GM12891 (cell line): Measurements from ENCODE around the gene RPS4Y1.

ENCODE experiments used
- PAX5 ChIP-seq: IDR thresholded peaks from 2 replicates; pipeline ENCODE4 v1.6.1; 2011; ENCODE audit warnings: low read length, moderate library complexity, mild to moderate bottlenecking; ENCODE audit not compliant: insufficient read depth, severe bottlenecking
- POLR2A ChIP-seq: IDR thresholded peaks from 2 replicates; pipeline ENCODE4 v1.6.1; 2011; ENCODE audit warnings: low read depth, low read length, control low read depth
- POLR2AphosphoS5 ChIP-seq: IDR thresholded peaks from 2 replicates; pipeline ENCODE4 v1.6.1; 2011; ENCODE audit warnings: low read depth, low read length, control low read depth
- POU2F2 ChIP-seq: IDR thresholded peaks from 2 replicates; pipeline ENCODE4 v1.6.1; 2011; ENCODE audit warnings: low read depth, mild to moderate bottlenecking, control low read depth, low read length, moderate library complexity
- SPI1 ChIP-seq: IDR thresholded peaks from 2 replicates; pipeline ENCODE4 v1.6.1; 2011; ENCODE audit warnings: low read depth, low read length, control low read depth
- TAF1 ChIP-seq: IDR thresholded peaks from 2 replicates; pipeline ENCODE4 v1.6.1; 2011; ENCODE audit warnings: low read depth, low read length, control low read depth

- TF ChIP-seq POLR2A (no peak), PAX5 (no peak), POLR2AphosphoS5 (no peak), SPI1 (no peak), TAF1 (no peak), POU2F2 (no peak)
Observed at GRCh38 chrY:2849368-2849767, 8.0 kb downstream of the RPS4Y1 start.
